H1 (cell line): ENCODE results near the gene MAML3. TPM values are rescaled to one million over a fixed set of nuclear protein-coding genes. Genes with fewer than 3 reads are reported as not detected.

Experiments
- CBX5 ChIP-seq: fragments of 300-800, 300-1000 bp; sonication (generic); IDR thresholded peaks from 2 replicates; pipeline ENCODE4 v1.7.1; 2016; ENCODE audit warnings: antibody characterized with exemption, low read length, low read depth
- CEBPB ChIP-seq: IDR thresholded peaks from 2 replicates; pipeline ENCODE4 v1.6.1; 2012; ENCODE audit warnings: low read depth, low read length
- EGR1 ChIP-seq: IDR thresholded peaks from 2 replicates; pipeline ENCODE4 v1.6.1; 2011; ENCODE audit warnings: low read depth, low read length, borderline replicate concordance
- HDAC6 ChIP-seq: IDR thresholded peaks from one replicate; pipeline ENCODE4 v1.7.1; 2012; ENCODE audit warnings: low read depth, mild to moderate bottlenecking, inconsistent platforms, low read length, moderate library complexity
- KDM4A ChIP-seq: IDR thresholded peaks from one replicate; pipeline ENCODE4 v1.7.1; 2012; ENCODE audit warnings: low read depth, mild to moderate bottlenecking, moderate library complexity, low read length, inconsistent platforms; ENCODE audit not compliant: severe bottlenecking
- ZNF274 ChIP-seq: IDR thresholded peaks from 2 replicates; pipeline ENCODE4 v1.7.0; 2012; ENCODE audit warnings: low read length, borderline replicate concordance; ENCODE audit errors: extremely low read depth
- polyA plus RNA-seq, 7 experiments: library from polyadenylated mRNA; depleted of rRNA in 3 of 7; stranded (reverse) in 5 of 7; unstranded in 2 of 7; fragments of >200 nt in 5 of 7; fragments of 200-250 nt in 2 of 7; gene quantifications; 1 replicate in 5 of 7; 2 replicates in 1 of 7; 4 replicates in 1 of 7; pipeline versions ENCODE4 v1.2.1 to v1.2.3, GENCODE V29; 2011 to 2013; ENCODE audit warnings: missing spikeins in 2 of 7, mixed read lengths in 2 of 7
- total RNA-seq: library from RNA; stranded (reverse); fragmentation: NEBNext Ultra II Directional; extraction: Animal tissue kit (Norgen Biotek cat#: 25700); gene quantifications from 2 replicates; pipeline ENCODE4 v1.2.1, GENCODE V29; 2021
- TF ChIP-seq, protein P1 (sequence below): fragments of 300-600 bp; sonication (generic); IDR thresholded peaks from 2 replicates; pipeline ENCODE4 v1.7.1; 2012; ENCODE audit warnings: low read length, moderate library complexity, mild to moderate bottlenecking, inconsistent platforms; ENCODE audit not compliant: insufficient replicate concordance
- TF ChIP-seq, protein P2 (sequence below): IDR thresholded peaks from 2 replicates; pipeline ENCODE4 v1.6.1; 2011; ENCODE audit warnings: low read length, improper control_type of control experiment

MAML3 gene
- total and polyA plus RNA-seq, 2 of the 8 experiments (the other 6 are each of a cell fraction or from before 2014, with no cell fraction given) = 2.1 to 5.7 TPM

DNA sequence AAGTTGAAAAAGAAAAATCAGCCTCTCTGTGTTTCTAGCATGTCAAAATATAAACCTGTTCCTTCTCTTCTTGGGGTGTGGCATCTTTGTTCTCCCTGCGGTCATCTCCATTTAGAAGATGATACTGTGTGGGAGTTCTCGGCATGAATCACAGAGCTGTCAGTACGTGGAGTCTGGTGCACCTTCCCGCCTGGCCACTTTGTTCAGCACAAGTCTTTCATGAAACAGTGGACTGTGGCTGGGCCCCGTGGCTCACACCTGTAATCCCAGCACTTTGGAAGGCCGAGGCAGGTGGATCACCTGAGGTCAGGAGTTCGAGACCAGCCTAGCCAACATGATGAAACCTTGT, 166.5 kb downstream of the MAML3 start (continued):
- TF ChIP-seq, protein P1, sequence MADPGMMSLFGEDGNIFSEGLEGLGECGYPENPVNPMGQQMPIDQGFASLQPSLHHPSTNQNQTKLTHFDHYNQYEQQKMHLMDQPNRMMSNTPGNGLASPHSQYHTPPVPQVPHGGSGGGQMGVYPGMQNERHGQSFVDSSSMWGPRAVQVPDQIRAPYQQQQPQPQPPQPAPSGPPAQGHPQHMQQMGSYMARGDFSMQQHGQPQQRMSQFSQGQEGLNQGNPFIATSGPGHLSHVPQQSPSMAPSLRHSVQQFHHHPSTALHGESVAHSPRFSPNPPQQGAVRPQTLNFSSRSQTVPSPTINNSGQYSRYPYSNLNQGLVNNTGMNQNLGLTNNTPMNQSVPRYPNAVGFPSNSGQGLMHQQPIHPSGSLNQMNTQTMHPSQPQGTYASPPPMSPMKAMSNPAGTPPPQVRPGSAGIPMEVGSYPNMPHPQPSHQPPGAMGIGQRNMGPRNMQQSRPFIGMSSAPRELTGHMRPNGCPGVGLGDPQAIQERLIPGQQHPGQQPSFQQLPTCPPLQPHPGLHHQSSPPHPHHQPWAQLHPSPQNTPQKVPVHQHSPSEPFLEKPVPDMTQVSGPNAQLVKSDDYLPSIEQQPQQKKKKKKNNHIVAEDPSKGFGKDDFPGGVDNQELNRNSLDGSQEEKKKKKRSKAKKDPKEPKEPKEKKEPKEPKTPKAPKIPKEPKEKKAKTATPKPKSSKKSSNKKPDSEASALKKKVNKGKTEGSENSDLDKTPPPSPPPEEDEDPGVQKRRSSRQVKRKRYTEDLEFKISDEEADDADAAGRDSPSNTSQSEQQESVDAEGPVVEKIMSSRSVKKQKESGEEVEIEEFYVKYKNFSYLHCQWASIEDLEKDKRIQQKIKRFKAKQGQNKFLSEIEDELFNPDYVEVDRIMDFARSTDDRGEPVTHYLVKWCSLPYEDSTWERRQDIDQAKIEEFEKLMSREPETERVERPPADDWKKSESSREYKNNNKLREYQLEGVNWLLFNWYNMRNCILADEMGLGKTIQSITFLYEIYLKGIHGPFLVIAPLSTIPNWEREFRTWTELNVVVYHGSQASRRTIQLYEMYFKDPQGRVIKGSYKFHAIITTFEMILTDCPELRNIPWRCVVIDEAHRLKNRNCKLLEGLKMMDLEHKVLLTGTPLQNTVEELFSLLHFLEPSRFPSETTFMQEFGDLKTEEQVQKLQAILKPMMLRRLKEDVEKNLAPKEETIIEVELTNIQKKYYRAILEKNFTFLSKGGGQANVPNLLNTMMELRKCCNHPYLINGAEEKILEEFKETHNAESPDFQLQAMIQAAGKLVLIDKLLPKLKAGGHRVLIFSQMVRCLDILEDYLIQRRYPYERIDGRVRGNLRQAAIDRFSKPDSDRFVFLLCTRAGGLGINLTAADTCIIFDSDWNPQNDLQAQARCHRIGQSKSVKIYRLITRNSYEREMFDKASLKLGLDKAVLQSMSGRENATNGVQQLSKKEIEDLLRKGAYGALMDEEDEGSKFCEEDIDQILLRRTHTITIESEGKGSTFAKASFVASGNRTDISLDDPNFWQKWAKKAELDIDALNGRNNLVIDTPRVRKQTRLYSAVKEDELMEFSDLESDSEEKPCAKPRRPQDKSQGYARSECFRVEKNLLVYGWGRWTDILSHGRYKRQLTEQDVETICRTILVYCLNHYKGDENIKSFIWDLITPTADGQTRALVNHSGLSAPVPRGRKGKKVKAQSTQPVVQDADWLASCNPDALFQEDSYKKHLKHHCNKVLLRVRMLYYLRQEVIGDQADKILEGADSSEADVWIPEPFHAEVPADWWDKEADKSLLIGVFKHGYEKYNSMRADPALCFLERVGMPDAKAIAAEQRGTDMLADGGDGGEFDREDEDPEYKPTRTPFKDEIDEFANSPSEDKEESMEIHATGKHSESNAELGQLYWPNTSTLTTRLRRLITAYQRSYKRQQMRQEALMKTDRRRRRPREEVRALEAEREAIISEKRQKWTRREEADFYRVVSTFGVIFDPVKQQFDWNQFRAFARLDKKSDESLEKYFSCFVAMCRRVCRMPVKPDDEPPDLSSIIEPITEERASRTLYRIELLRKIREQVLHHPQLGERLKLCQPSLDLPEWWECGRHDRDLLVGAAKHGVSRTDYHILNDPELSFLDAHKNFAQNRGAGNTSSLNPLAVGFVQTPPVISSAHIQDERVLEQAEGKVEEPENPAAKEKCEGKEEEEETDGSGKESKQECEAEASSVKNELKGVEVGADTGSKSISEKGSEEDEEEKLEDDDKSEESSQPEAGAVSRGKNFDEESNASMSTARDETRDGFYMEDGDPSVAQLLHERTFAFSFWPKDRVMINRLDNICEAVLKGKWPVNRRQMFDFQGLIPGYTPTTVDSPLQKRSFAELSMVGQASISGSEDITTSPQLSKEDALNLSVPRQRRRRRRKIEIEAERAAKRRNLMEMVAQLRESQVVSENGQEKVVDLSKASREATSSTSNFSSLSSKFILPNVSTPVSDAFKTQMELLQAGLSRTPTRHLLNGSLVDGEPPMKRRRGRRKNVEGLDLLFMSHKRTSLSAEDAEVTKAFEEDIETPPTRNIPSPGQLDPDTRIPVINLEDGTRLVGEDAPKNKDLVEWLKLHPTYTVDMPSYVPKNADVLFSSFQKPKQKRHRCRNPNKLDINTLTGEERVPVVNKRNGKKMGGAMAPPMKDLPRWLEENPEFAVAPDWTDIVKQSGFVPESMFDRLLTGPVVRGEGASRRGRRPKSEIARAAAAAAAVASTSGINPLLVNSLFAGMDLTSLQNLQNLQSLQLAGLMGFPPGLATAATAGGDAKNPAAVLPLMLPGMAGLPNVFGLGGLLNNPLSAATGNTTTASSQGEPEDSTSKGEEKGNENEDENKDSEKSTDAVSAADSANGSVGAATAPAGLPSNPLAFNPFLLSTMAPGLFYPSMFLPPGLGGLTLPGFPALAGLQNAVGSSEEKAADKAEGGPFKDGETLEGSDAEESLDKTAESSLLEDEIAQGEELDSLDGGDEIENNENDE = no peak
- TF ChIP-seq KDM4A (no peak), ZNF274 (no peak), EGR1 (no peak), HDAC6 (no peak), CBX5 (no peak), CEBPB (no peak)
- TF ChIP-seq, protein P2, sequence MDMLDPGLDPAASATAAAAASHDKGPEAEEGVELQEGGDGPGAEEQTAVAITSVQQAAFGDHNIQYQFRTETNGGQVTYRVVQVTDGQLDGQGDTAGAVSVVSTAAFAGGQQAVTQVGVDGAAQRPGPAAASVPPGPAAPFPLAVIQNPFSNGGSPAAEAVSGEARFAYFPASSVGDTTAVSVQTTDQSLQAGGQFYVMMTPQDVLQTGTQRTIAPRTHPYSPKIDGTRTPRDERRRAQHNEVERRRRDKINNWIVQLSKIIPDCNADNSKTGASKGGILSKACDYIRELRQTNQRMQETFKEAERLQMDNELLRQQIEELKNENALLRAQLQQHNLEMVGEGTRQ = no peak
